Upper lobe of right lung (tissue), 1 donor: Measurements from ENCODE around the gene NIF3L1. TPM values are rescaled to one million over a fixed set of nuclear protein-coding genes. Genes with fewer than 3 reads are reported as not detected.
A peak's percentile ranks its signal among the peaks of the same experiment; 100 is the strongest.
"Not testable (repeated sequence)": the region's sequence is repeated elsewhere in the genome, so short reads cannot be mapped to it uniquely, and the experiment has no call there.

Source experiments
- ATAC-seq: fragments of 200-7000 bp; cut with Tn5 transposase; one replicate; pipeline ENCODE4 v1.9.1; 2020; ENCODE audit warnings: mild to moderate bottlenecking, moderate library complexity
- DNase-seq: peaks from one replicate; pipeline ENCODE4 v3.0.0-alpha.2; 2020
- H3K27ac ChIP-seq: fragments of 200-600 bp; one replicate; pipeline ENCODE4 v1.8.0; 2022
- H3K27me3 ChIP-seq: fragments of 200-600 bp; one replicate; pipeline ENCODE4 v1.8.0; 2022; ENCODE audit warnings: mild to moderate bottlenecking
- H3K36me3 ChIP-seq: fragments of 200-600 bp; one replicate; pipeline ENCODE4 v1.8.0; 2022
- H3K4me1 ChIP-seq: fragments of 200-600 bp; one replicate; pipeline ENCODE4 v1.8.0; 2022
- H3K4me3 ChIP-seq: fragments of 200-600 bp; one replicate; pipeline ENCODE4 v1.8.0; 2022; ENCODE audit warnings: mild to moderate bottlenecking
- H3K9me3 ChIP-seq: fragments of 200-600 bp; one replicate; pipeline ENCODE4 v1.8.0; 2022
- intact Hi-C: fragments of 100-400 bp; cut with DNase I; formaldehyde crosslinking; loops from one replicate; pipeline ENCODE4 v1.11.0; 2022
- total RNA-seq: library from RNA; stranded (reverse); fragmentation: NEBNext Ultra II Directional; extraction: Animal tissue kit (Norgen Biotek cat#: 25700); gene quantifications from one replicate; pipeline ENCODE4 v1.2.1, GENCODE V29; 2021
- TF ChIP-seq, protein P1 (sequence below): fragments of 200-600 bp; IDR thresholded peaks from one replicate; pipeline ENCODE4 v1.8.0; 2022; ENCODE audit warnings: antibody characterized with exemption
- donor health status: DM: no; HTN: yes; CAD: no; lungs with severe emphysema.

The NIF3L1 gene
- total RNA-seq, 1 donor from 2014 or later = 13.8 TPM

GRCh38 chr2:200878289-200878880 is 10.8 kb upstream of the NIF3L1 start:
- H3K4me3 ChIP-seq = no peak overlapping the region
- no peaks in the 10 kb centered on the region for H3K4me1 ChIP-seq
- ATAC-seq (no peak), DNase-seq (no peak)
- no peaks in the 10 kb centered on the region for H3K27me3 ChIP-seq
- TF ChIP-seq, protein P1, sequence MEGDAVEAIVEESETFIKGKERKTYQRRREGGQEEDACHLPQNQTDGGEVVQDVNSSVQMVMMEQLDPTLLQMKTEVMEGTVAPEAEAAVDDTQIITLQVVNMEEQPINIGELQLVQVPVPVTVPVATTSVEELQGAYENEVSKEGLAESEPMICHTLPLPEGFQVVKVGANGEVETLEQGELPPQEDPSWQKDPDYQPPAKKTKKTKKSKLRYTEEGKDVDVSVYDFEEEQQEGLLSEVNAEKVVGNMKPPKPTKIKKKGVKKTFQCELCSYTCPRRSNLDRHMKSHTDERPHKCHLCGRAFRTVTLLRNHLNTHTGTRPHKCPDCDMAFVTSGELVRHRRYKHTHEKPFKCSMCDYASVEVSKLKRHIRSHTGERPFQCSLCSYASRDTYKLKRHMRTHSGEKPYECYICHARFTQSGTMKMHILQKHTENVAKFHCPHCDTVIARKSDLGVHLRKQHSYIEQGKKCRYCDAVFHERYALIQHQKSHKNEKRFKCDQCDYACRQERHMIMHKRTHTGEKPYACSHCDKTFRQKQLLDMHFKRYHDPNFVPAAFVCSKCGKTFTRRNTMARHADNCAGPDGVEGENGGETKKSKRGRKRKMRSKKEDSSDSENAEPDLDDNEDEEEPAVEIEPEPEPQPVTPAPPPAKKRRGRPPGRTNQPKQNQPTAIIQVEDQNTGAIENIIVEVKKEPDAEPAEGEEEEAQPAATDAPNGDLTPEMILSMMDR = no peak
- intact Hi-C loops = no loop called here
- no peak overlapping the region for H3K27ac ChIP-seq
- no peaks in the 10 kb centered on the region for H3K9me3 ChIP-seq
- peaks cover 83% of the 10 kb centered on the region for H3K36me3 ChIP-seq

DNA sequence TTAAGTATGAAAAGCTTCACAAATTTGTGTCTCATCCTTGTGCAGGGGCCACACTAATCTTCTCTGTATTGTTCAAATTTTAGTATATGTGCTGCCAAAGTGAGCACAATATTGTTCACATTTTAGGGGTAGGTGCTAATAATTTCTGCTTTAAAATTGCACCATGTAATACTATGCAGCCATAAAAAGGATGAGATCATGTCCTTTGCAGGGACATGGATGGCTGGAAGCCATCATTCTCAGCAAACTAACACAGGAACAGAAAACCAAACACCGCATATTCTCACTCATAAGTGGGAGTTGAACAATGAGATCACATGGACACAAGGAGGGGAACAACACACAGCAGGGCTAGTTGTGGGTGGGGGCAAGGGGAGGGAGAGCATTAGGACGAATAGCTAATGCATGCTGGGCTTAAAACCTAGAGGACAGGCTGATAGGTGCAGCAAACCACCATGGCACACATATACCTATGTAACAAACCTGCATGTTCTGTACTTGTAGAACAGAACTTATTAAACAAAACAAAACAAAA is 7.4 kb upstream of the NIF3L1 start:
- H3K9me3 ChIP-seq, DNase-seq, H3K4me3 ChIP-seq, H3K4me1 ChIP-seq, intact Hi-C loops, H3K27ac ChIP-seq, ATAC-seq, H3K27me3 ChIP-seq: not testable (repeated sequence)
- H3K36me3 ChIP-seq = peaks cover 79% of the 10 kb centered on the region

DNA sequence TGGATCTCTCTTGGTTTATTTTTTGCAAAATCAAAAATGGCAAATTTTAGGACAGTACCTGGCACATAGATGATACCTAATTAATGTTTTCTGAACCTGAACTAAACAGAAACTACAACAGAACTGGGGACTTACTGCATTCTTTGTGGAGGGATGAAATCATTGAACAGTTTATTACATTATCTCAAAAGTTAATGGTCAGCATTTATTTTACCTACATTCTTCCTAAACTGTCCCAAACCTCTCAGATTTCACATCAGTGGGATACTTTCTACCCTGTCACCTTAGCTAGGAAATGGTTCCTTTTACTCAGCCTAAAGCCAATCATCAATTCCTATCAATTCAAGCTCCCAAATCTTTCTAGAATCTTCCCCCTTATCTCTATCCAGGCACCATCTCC is 10.3 kb downstream of the NIF3L1 start:
- Histone ChIP-seq H3K9me3 (no peaks in the 10 kb centered on the region), H3K4me1 (no peaks in the 10 kb centered on the region), H3K36me3 (peaks cover 78% of the 10 kb centered on the region), H3K4me3 (no peak overlapping the region), H3K27me3 (no peaks in the 10 kb centered on the region), H3K27ac (no peak overlapping the region)
- intact Hi-C loops = no loop called here
- DNase-seq = no peak
- TF ChIP-seq, protein P1 = no peak
- no peak for ATAC-seq

GRCh38 chr2:200901459-200902072 is 12.4 kb downstream of the NIF3L1 start:
- no peak for DNase-seq
- peak; percentile 96 for ATAC-seq
- Histone ChIP-seq H3K9me3 (no peaks in the 10 kb centered on the region), H3K4me3 (no peak overlapping the region), H3K27ac (no peak overlapping the region), H3K4me1 (no peaks in the 10 kb centered on the region), H3K36me3 (peaks cover 71% of the 10 kb centered on the region), H3K27me3 (no peaks in the 10 kb centered on the region)
- intact Hi-C loops = loop anchor here (10.0 kb wide), 1 partner anchor 273 kb away; no protein-coding TSS in a partner anchor
- TF ChIP-seq, protein P1 = peak; percentile 79

- ATAC-seq (peak; percentile 93), DNase-seq (peak; percentile 80)
- H3K36me3 ChIP-seq = peaks cover 48% of the 10 kb centered on the region
- no peaks in the 10 kb centered on the region for H3K9me3 ChIP-seq
- no peak overlapping the region for H3K27ac ChIP-seq
- TF ChIP-seq, protein P1 = peak; percentile 68
- no peak overlapping the region for H3K4me3 ChIP-seq
- H3K4me1 ChIP-seq = no peaks in the 10 kb centered on the region
- intact Hi-C loops = loop anchor here (10.0 kb wide), 1 partner anchor 269 kb away; no protein-coding TSS in a partner anchor
- H3K27me3 ChIP-seq = no peaks in the 10 kb centered on the region
Measured at GRCh38 chr2:200905618-200906296, 16.6 kb downstream of the NIF3L1 start.

- H3K27me3 ChIP-seq = no peaks in the 10 kb centered on the region
- no peak overlapping the region for H3K4me3 ChIP-seq
- H3K36me3 ChIP-seq = peaks cover 62% of the 10 kb centered on the region
- TF ChIP-seq, protein P1 = no peak
- intact Hi-C loops = loop anchor here (10.0 kb wide), 1 partner anchor 265 kb away; no protein-coding TSS in a partner anchor
- no peak overlapping the region for H3K27ac ChIP-seq
- no peak for ATAC-seq
- H3K4me1 ChIP-seq = no peaks in the 10 kb centered on the region
- DNase-seq = no peak
- H3K9me3 ChIP-seq = no peaks in the 10 kb centered on the region
Measured at GRCh38 chr2:200909958-200910357, 20.8 kb downstream of the NIF3L1 start.
